LNCaP clone FGC (cell line): ENCODE data around the gene RSF1.

Experiments used
- DNase-seq: peaks from one replicate; pipeline ENCODE4 v3.0.0-alpha.2; 2011; ENCODE audit warnings: low read depth
- H3K4me3 ChIP-seq: 2 replicates; pipeline ENCODE4 v1.5.1; 2011; ENCODE audit warnings: mild to moderate bottlenecking, low read depth, low read length, control low read depth
- CTCF ChIP-seq: IDR thresholded peaks from 2 replicates; pipeline ENCODE4 v1.5.1; 2012; ENCODE audit warnings: mild to moderate bottlenecking; ENCODE audit not compliant: control insufficient read depth, insufficient read depth; ENCODE audit errors: extremely low read depth

The RSF1 gene

DNA sequence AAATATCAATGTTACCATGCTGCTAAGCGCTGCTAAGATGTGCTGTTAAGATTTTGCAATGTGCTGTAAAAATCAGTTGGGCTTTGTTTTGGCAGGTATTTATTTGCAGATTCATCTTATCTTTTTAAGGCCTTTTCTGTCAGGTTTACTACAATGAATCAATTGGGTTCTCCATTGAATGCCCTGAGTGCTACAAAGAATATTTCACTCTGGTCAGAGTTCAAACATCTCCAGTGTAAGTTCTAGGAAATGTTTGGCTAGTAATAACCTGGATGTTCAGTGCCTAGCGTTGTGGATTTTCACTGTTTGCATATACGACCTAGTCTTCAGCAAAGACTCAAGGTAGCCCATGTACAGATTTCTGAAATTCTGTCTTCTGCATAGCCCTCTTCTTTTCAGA, 36.0 kb downstream of the RSF1 start:
- no peak for DNase-seq
- no peak for TF ChIP-seq CTCF
- no peak overlapping the region for H3K4me3 ChIP-seq

- DNase-seq, result no peak
- TF ChIP-seq CTCF, result no peak
- no peak overlapping the region for H3K4me3 ChIP-seq
These were observed 37.5 kb downstream of the RSF1 start for GRCh38 chr11:77783025-77783424.

GRCh38 chr11:77779935-77780334, 40.6 kb downstream of the RSF1 start:
- peak; percentile 14 for DNase-seq

DNA sequence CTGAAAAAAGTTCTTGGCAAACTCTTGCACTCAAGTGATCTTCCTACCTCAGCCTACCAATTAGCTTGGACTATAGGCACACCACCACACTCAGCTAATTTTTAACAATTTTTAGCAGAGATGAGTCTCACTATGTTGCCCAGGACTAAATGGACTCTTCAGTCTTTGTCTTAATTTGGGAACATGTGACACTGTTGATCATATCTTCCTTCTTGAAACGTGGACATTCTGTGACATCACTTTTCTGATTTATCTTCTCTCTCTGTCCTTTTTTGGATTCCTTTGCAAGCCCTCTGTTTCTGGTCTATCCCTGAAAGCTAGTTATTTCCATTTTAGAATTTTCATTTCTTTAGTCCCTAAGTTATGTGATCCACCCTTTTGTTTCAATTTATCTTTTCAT, 42.0 kb downstream of the RSF1 start:
- no peak for TF ChIP-seq CTCF
- H3K4me3 ChIP-seq, result no peak overlapping the region
- DNase-seq, result no peak

More at GRCh38 chr11:77779935-77780334, 40.6 kb downstream of the RSF1 start:
- TF ChIP-seq CTCF, result no peak
- no peak overlapping the region for H3K4me3 ChIP-seq

GRCh38 chr11:77778118-77778517, 42.4 kb downstream of the RSF1 start:
- no peak for DNase-seq
- H3K4me3 ChIP-seq, result no peak overlapping the region
- no peak for TF ChIP-seq CTCF

DNA sequence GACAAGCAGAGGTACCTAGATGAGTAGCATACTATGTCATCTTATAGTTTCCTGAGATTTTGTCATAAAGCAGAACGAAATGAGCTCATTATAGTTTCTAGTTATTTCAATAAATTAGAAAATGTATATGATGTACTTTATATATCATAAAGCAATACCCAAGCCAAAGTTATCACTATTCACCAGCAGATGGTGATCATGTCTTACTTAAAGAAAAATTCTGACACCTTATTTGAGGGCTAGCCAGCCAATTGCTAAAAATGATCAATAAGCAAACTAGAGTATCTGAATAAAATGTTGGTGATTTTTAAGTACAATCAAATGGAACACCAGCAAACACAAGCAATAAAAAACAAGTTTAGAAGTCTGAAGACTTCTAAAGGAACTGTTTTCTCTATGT, 44.1 kb downstream of the RSF1 start:
- DNase-seq, result no peak
- no peak overlapping the region for H3K4me3 ChIP-seq
- TF ChIP-seq CTCF, result peak; percentile 45

DNA sequence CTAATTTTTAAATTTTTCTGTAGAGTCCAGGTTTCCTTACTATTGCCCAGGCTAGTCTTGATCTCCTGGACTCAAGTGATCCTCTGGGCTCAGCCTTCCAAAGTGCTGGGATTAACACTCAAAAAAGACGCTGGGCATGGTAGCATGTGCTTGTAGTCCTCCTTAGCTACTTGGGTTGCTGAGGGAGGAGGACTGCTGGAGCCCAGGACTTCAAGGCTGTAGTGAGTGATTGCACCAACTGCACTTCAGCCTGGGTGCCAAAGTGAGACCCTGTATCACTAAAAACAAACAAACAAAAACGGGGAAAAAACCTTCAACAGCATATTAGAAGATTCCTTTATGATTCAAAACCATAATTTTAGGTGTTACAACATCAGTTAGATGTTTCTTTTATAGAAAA, 44.6 kb downstream of the RSF1 start:
- no peak for DNase-seq
- no peak for TF ChIP-seq CTCF

More for the DNA sequence above, 44.6 kb downstream of the RSF1 start:
- no peak overlapping the region for H3K4me3 ChIP-seq
